Right lobe of liver (tissue), 6 donors: ENCODE data around the gene SLC5A9. TPM values are rescaled to one million over a fixed set of nuclear protein-coding genes. Genes with fewer than 3 reads are reported as not detected.

ENCODE experiments used
- ATAC-seq, 4 donors: fragments of 200-7000 bp; cut with Tn5 transposase; one replicate each; pipeline ENCODE4 v1.9.1; 2020; ENCODE audit warnings: mild to moderate bottlenecking in 4 of 4, moderate library complexity in 4 of 4
- DNase-seq, 3 donors: peaks; one replicate each; pipeline ENCODE4 v3.0.0-alpha.2; 2020
- H3K27ac ChIP-seq, 3 donors: fragments of 200-600 bp; one replicate each; pipeline ENCODE4 v1.8.0; 2022
- H3K27me3 ChIP-seq, 2 donors: fragments of 200-600 bp; one replicate each; pipeline ENCODE4 v1.8.0; 2022
- H3K36me3 ChIP-seq, 4 donors: fragments of 200-600 bp; sonication (generic) in 1 of 4; one replicate each; pipeline versions ENCODE4 v1.5.1 to v1.8.0; 2017 to 2022; ENCODE audit warnings: control low read depth in 1 of 4
- H3K4me1 ChIP-seq, 4 donors: fragments of 200-600 bp; sonication (generic) in 1 of 4; one replicate each; pipeline versions ENCODE4 v1.5.1 to v1.8.0; 2017 to 2022; ENCODE audit warnings: control low read depth in 1 of 4
- H3K4me3 ChIP-seq, 3 donors: fragments of 200-600 bp; one replicate each; pipeline ENCODE4 v1.8.0; 2022
- H3K9me3 ChIP-seq, 4 donors: fragments of 200-600 bp; sonication (generic) in 1 of 4; one replicate each; pipeline versions ENCODE4 v1.5.1 to v1.8.0; 2017 to 2022; ENCODE audit warnings: control low read depth in 1 of 4
- POLR2A ChIP-seq: fragments of 450-650 bp; IDR thresholded peaks from one replicate; pipeline ENCODE4 v1.6.1; 2017; ENCODE audit warnings: antibody characterized with exemption, mild to moderate bottlenecking
- WGBS: methylation state at CpG from one replicate; pipeline ENCODE4 v1.1.6; 2018; ENCODE audit warnings: low coverage, low lambda C conversion rate; ENCODE audit not compliant: insufficient coverage; ENCODE audit errors: missing lambda C conversion rate; 5-methylcytosine and 5-hydroxymethylcytosine counted together
- intact Hi-C, 2 donors: fragments of 100-400 bp; cut with DNase I; formaldehyde crosslinking; loops; one replicate each; pipeline versions ENCODE4 v1.11.2 to v1.14.1; 2022
- long read RNA-seq: library from polyadenylated mRNA; unstranded; transcript quantifications from one replicate; pipeline ENCODE4 v2.0.0, GENCODE V29; 2019
- total RNA-seq, 6 experiments: library from RNA; depleted of rRNA in 2 of 6; stranded (reverse); fragments of >200 nt in 2 of 6; fragmentation: NEBNext Ultra II Directional in 3 of 6; extraction: Animal tissue kit (Norgen Biotek cat#: 25700) in 3 of 6; gene quantifications; one replicate each; pipeline versions ENCODE4 v1.1.0 to v1.2.4, GENCODE V29; 2016 to 2023
- TF ChIP-seq, protein P1 (sequence below), 4 donors: fragments of 200-600 bp in 3 of 4; fragments of 450-650 bp in 1 of 4; IDR thresholded peaks; one replicate each; pipeline versions ENCODE4 v1.5.1 to v1.8.0; 2016 to 2022; ENCODE audit warnings: antibody characterized with exemption in 4 of 4, mild to moderate bottlenecking in 2 of 4
- donor health status: DM: no; HTN: yes; CAD: no.
- donor health status: DM: no; HTN: no; CAD: no.
- donor health status: DM: no; HTN: no; CAD: no.
- donor health status: DM: no; HTN: yes; CAD: no.
- donor health status: DM: no; HTN: yes; CAD: no.

Gene SLC5A9
- total RNA-seq: 10 to 100 TPM in 4 of 6 experiments, 1 to 10 TPM in 2; 8.5 to 16.9 (median 11.8) TPM
- long read RNA-seq: 0 reads

DNA sequence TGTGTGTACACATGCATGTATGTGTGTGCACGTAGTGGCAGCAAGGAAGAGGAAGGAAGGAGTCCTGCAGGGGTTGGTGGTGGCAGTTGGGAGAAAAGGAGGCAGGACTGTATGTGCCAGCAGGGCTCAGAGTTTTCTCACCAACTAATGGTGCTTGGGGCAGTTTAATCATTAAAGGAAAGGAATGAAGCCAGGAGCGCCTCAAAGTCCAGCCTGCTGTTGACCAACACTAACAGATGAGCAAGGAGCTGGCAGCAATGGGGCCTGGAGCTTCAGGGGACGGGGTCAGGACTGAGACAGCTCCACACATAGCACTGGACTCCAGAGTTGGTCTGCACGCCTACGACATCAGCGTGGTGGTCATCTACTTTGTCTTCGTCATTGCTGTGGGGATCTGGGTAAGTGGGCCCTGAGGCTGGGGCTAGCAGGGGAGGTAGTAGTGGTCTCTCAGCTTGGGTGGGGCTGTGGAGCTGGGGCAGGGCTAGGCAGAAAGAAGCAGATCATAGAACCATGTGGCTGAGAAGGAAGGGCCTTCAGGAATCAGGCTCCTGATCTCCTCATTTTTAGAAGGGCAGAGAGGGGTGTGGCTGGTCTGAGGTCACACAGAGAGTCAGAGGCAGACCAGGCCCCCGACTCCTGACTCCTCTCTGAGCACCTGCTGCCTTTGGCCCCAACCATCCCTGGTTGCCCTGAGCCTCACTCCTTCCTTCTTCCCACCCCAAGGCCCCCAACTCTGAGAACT is at the start of gene SLC5A9:
TSS of gene SLC5A9 (plus strand) at position 216 of the 742 bp plus-strand sequence. CDS start at position 237, 21 bp downstream.
- ATAC-seq: peak; percentile 92 to 96 (median 92)
- peak within 1 kb of the TSS; percentile 17 to 31 (median 30) for H3K4me3 ChIP-seq
- WGBS: 43% methylated on average over 7 of the region's 8 CpGs

DNA sequence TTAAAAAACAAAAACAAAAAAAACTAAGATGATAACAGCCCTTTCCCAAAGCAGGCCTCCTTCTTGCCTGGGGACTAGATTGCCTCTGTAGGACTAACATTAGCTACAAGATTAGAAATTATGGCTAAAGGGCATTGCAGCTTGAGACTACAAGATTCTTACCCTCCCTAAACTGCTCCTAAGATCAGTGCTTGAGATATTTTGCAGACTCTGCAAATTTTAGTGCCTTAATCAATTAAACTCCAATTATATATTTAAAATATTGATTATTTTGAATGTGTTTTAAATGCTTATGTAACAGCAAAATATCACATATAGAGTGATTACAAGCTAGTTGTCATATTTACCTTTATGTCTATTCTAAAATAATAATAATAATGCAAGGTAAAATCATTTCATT is 47.4 kb upstream of the SLC5A9 start:
- no peaks in the 10 kb centered on the region for H3K4me1 ChIP-seq
- ATAC-seq (no peak), DNase-seq (no peak)
- no peak overlapping the region for H3K4me3 ChIP-seq
- intact Hi-C loops: no loop called here
- TF ChIP-seq, protein P1, sequence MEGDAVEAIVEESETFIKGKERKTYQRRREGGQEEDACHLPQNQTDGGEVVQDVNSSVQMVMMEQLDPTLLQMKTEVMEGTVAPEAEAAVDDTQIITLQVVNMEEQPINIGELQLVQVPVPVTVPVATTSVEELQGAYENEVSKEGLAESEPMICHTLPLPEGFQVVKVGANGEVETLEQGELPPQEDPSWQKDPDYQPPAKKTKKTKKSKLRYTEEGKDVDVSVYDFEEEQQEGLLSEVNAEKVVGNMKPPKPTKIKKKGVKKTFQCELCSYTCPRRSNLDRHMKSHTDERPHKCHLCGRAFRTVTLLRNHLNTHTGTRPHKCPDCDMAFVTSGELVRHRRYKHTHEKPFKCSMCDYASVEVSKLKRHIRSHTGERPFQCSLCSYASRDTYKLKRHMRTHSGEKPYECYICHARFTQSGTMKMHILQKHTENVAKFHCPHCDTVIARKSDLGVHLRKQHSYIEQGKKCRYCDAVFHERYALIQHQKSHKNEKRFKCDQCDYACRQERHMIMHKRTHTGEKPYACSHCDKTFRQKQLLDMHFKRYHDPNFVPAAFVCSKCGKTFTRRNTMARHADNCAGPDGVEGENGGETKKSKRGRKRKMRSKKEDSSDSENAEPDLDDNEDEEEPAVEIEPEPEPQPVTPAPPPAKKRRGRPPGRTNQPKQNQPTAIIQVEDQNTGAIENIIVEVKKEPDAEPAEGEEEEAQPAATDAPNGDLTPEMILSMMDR (IDR thresholded peaks at IDR 0.05): no peak
- no peak for TF ChIP-seq POLR2A
- H3K27me3 ChIP-seq: no peaks in the 10 kb centered on the region
- H3K9me3 ChIP-seq: no peaks in the 10 kb centered on the region
- H3K27ac ChIP-seq: no peak overlapping the region
- H3K36me3 ChIP-seq: no peaks in the 10 kb centered on the region

More for the DNA sequence above, at the start of gene SLC5A9:
- TF ChIP-seq, protein P1 (IDR thresholded peaks at IDR 0.05): no peak
- TF ChIP-seq POLR2A: no peak
- Histone ChIP-seq H3K27ac (peak within 1 kb of the TSS; percentile 47 to 69 (median 65)), H3K27me3 (no peaks in the 10 kb centered on the region), H3K36me3 (no peaks in the 10 kb centered on the region), H3K4me1 (peaks cover 0 to 29% (median 4%) of the 10 kb centered on the region in 4 donors), H3K9me3 (no peaks in the 10 kb centered on the region)
- intact Hi-C loops: no loop called here
- DNase-seq: peak; percentile 75 to 88 (median 83)

DNA sequence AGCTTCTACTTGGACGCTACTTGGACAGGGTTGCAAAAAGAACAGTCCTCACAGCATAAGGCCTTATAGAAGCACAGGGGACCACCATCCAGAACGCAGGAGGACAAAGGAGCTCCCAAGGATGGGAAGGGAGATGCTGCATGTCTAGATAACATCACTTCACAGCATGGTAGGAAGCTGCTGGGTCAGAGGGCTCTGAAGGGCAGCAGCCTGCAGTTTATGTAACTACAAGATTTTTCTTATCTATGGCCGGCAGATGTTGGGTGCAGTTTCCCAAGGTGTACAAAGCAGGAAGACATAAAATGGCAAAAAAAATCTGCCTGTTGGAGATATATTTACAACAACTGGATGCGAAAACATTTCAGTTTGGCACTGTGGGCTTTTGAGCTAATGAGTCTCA is 45.3 kb upstream of the SLC5A9 start:
- DNase-seq (no peak), ATAC-seq (no peak)
- Histone ChIP-seq H3K27ac (no peak overlapping the region), H3K9me3 (no peaks in the 10 kb centered on the region), H3K4me3 (no peak overlapping the region), H3K36me3 (no peaks in the 10 kb centered on the region), H3K27me3 (no peaks in the 10 kb centered on the region), H3K4me1 (no peaks in the 10 kb centered on the region)
- intact Hi-C loops: no loop called here
- WGBS: 41% methylated on average over 4 of the region's 4 CpGs
- TF ChIP-seq, protein P1 (IDR thresholded peaks at IDR 0.05): no peak
- no peak for TF ChIP-seq POLR2A

DNA sequence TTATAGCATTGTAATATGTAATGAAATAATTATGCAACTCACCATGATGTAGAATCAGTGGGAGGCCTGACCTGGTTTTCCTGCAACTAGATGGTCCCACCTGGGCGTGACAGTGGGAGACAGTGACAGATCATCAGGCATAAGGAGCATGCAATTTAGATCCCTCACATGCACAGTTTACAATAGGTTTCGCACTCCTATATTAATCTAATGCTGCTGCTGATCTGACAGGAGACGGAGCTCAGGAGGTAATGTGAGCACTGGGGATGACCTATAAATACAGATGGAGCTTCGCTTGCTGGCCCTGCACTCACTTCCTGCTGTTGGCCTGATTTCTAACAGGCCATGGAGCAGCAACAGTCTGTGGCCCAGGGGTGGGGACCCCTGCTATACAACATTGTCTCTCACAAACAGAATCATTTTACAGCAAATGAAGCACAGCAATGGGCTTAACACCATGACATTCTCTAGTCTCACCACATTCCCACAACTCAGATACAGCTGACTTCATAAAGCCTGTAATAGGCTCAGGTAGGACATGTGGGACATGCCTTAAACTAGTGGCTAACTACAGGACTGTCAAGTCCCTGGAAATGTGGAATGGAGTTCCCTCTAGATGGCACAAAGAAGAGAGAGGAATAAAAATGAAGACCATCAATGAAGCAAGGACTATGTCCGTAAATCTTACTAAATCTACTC is 40.7 kb upstream of the SLC5A9 start:
- Histone ChIP-seq H3K36me3 (no peaks in the 10 kb centered on the region), H3K27ac (no peak overlapping the region), H3K9me3 (no peaks in the 10 kb centered on the region), H3K27me3 (no peaks in the 10 kb centered on the region), H3K4me1 (no peaks in the 10 kb centered on the region), H3K4me3 (no peak overlapping the region)
- intact Hi-C loops: no loop called here
- no peak for DNase-seq
- TF ChIP-seq, protein P1 (IDR thresholded peaks at IDR 0.05): no peak
- no peak for TF ChIP-seq POLR2A
- WGBS: 82% methylated on average over 4 of the region's 5 CpGs
- ATAC-seq: no peak
